ENCODE results near the gene AZIN2. TPM values are rescaled to one million over a fixed set of nuclear protein-coding genes. Genes with fewer than 3 reads are reported as not detected.

Gene AZIN2
- total and polyA plus RNA-seq, 10 of the 15 experiments (the other 5 are each of a cell fraction or from before 2014, with no cell fraction given) = 0.02 to 0.85 (median 0.23) TPM

GRCh38 chr1:33074193-33074945 is 6.6 kb upstream of the AZIN2 start:
- no peak overlapping the region for H3K27ac ChIP-seq (ENCODE audit: control insufficient read depth, insufficient read depth)
- no peak overlapping the region for H2AFZ ChIP-seq (ENCODE audit: control insufficient read depth, low read depth, low read length)
- H3K9me3 ChIP-seq (replicated peaks; ENCODE audit: control insufficient read depth, insufficient read depth, low read length) = no peaks in the 10 kb centered on the region
- TF ChIP-seq RUNX3 (IDR thresholded peaks at IDR 0.05; ENCODE audit: low read length) (no peak), CREB1 (IDR thresholded peaks at IDR 0.05; ENCODE audit: low read depth) (no peak), NR2F1 (conservative IDR thresholded peaks at IDR 0.05) (no peak), HDGF (IDR thresholded peaks at IDR 0.05) (no peak), RELB (IDR thresholded peaks at IDR 0.05; ENCODE audit: low read depth) (no peak), USF2 (IDR thresholded peaks at IDR 0.05; ENCODE audit: borderline replicate concordance, low read depth, low read length) (no peak), ZBTB40 (IDR thresholded peaks at IDR 0.05; ENCODE audit: borderline replicate concordance) (no peak), YY1 (IDR thresholded peaks at IDR 0.05; ENCODE audit: low read depth, low read length) (no peak), JUNB (IDR thresholded peaks at IDR 0.05) (no peak), ZNF24 (IDR thresholded peaks at IDR 0.05) (no peak), SUZ12 (IDR thresholded peaks at IDR 0.05; ENCODE audit: unreplicated experiment) (no peak), E2F8 (IDR thresholded peaks at IDR 0.05; ENCODE audit: low read depth, partially characterized antibody) (no peak), HDAC6 (IDR thresholded peaks at IDR 0.05; ENCODE audit: unreplicated experiment) (no peak), CHD4 (IDR thresholded peaks at IDR 0.05) (no peak)
- intact Hi-C loops (cut with micrococcal nuclease; ENCODE audit: unreplicated experiment) = no loop called here
- no peak overlapping the region for H3K4me2 ChIP-seq (ENCODE audit: control insufficient read depth, insufficient read depth)
- SMC1A ChIA-PET (ENCODE audit: uncharacterized antibody, unreplicated experiment) = interaction anchor here (0.7 to 1.1 kb wide), 2 partner anchors 43 to 56 kb away, joined by 3 to 5 read pairs; no protein-coding TSS in a partner anchor
- WGBS (ENCODE audit: insufficient coverage, insufficient replicate concordance, low lambda C conversion rate, missing lambda C conversion rate) = 42% methylated on average over 3 of the region's 4 CpGs
- FAIRE-seq = no peak
- no peak for ATAC-seq
- H3K79me2 ChIP-seq (ENCODE audit: control insufficient read depth, insufficient read depth, low read length) = no peaks in the 10 kb centered on the region
- no peak overlapping the region for H3K9ac ChIP-seq (ENCODE audit: control insufficient read depth, insufficient read depth, low read length)
- POLR2A ChIA-PET = interaction anchor here (0.6 kb wide), 1 partner anchor 114 kb away, joined by 3 read pairs; no protein-coding TSS in a partner anchor
- CTCF ChIA-PET = interaction anchor here (0.8 to 1.9 kb wide), 3 partner anchors 11 to 198 kb away, joined by 3 to 7 read pairs (median 3); no protein-coding TSS in a partner anchor
- H3K27me3 ChIP-seq (replicated peaks in 1 of 2; ENCODE audit: control insufficient read depth in 2 of 2, insufficient read depth in 2 of 2, low read length in 1 of 2) = no peaks in the 10 kb centered on the region
- no peaks in the 10 kb centered on the region for H3K36me3 ChIP-seq (ENCODE audit: control insufficient read depth in 2 of 2, insufficient read depth in 2 of 2, low read length in 1 of 2)
- in situ Hi-C loops (cut with MboI) = no loop called here
- no peaks in the 10 kb centered on the region for H3K4me1 ChIP-seq (ENCODE audit: control insufficient read depth, insufficient read depth, low read length)
- RAD21 ChIA-PET (ENCODE audit: unreplicated experiment) = interaction anchor here (0.7 kb wide), 1 partner anchor 145 kb away, joined by 3 read pairs; no protein-coding TSS in a partner anchor
- no peaks in the 10 kb centered on the region for H4K20me1 ChIP-seq (ENCODE audit: control insufficient read depth, insufficient read depth)
- no TSS peak for BruUV-seq (replicated peaks)
- DNase-seq (ENCODE audit: low read depth, low spot score) = no peak
- no peak overlapping the region for H3K4me3 ChIP-seq
